SH-SY5Y (cell line): Measurements from ENCODE around the gene KASH5.

Source experiments
- GATA2 ChIP-seq: IDR thresholded peaks from 2 replicates; pipeline ENCODE4 v1.6.1; 2011; ENCODE audit warnings: mild to moderate bottlenecking, low read depth, low read length
- GATA3 ChIP-seq: IDR thresholded peaks from 2 replicates; pipeline ENCODE4 v1.6.1; 2011; ENCODE audit warnings: low read depth, mild to moderate bottlenecking, low read length, moderate library complexity

DNA sequence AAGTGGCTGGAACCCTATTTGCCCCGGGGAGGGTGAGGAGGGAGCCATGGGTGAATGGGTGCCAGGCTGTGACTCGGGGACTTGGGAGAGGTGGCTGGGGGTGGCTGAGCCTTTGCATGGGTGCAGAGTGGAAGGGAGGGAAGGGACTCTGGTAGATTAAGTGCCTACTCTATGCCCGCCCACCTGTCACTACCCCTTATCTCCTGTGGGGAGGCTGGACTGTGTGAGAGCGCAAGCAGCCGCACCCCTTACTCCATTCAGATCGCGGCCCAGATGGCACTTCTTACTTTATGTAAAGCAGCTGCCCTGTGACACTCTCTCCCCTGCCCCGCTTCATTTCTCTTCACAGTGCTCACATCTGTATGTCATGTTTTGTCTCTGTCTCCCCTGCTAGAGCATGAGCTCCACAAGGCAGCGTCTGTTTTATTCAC, 2.9 kb downstream of the KASH5 start:
- TF ChIP-seq GATA2 (no peak), GATA3 (no peak)
